ENCODE measurements around the gene HDHD5. TPM values are rescaled to one million over a fixed set of nuclear protein-coding genes. Genes with fewer than 3 reads are reported as not detected.

HDHD5 gene
- total RNA-seq: 44.7 and 62.2 TPM in 2 replicates

GRCh38 chr22:17158568-17159503, at the start of gene HDHD5:
Gene HDHD5, minus strand, starts transcription at chr22:17159277. Its CDS starts 26 bp downstream, at chr22:17159251.
- DNase-seq (ENCODE audit: low read depth): peak; percentile 61
- Histone ChIP-seq H3K36me3 (ENCODE audit: control insufficient read depth, insufficient read depth, low read length) (no peaks in the 10 kb centered on the region), H3K27me3 (ENCODE audit: control insufficient read depth, insufficient read depth, low read length) (no peaks in the 10 kb centered on the region), H3K4me3 (ENCODE audit: low read depth, low read length) (peak within 1 kb of the TSS; percentile 72)
- no peak for TF ChIP-seq CTCF (IDR thresholded peaks at IDR 0.05; ENCODE audit: insufficient read depth, low read length, poor library complexity, severe bottlenecking)

GRCh38 chr22:17205432-17205831, 46.4 kb upstream of the HDHD5 start:
- Histone ChIP-seq H3K4me3 (ENCODE audit: low read depth, low read length) (no peak overlapping the region), H3K27me3 (ENCODE audit: control insufficient read depth, insufficient read depth, low read length) (no peaks in the 10 kb centered on the region), H3K36me3 (ENCODE audit: control insufficient read depth, insufficient read depth, low read length) (no peaks in the 10 kb centered on the region)
- no peak for TF ChIP-seq CTCF (IDR thresholded peaks at IDR 0.05; ENCODE audit: insufficient read depth, low read length, poor library complexity, severe bottlenecking)
- no peak for DNase-seq (ENCODE audit: low read depth)

GRCh38 chr22:17201285-17201945, 42.3 kb upstream of the HDHD5 start:
- TF ChIP-seq CTCF (IDR thresholded peaks at IDR 0.05; ENCODE audit: insufficient read depth, low read length, poor library complexity, severe bottlenecking): no peak
- Histone ChIP-seq H3K27me3 (ENCODE audit: control insufficient read depth, insufficient read depth, low read length) (no peaks in the 10 kb centered on the region), H3K4me3 (ENCODE audit: low read depth, low read length) (no peak overlapping the region), H3K36me3 (ENCODE audit: control insufficient read depth, insufficient read depth, low read length) (no peaks in the 10 kb centered on the region)
- no peak for DNase-seq (ENCODE audit: low read depth)

- H3K27me3 ChIP-seq (ENCODE audit: control insufficient read depth, insufficient read depth, low read length): no peaks in the 10 kb centered on the region
- no peaks in the 10 kb centered on the region for H3K36me3 ChIP-seq (ENCODE audit: control insufficient read depth, insufficient read depth, low read length)
- peak; percentile 1 for DNase-seq (ENCODE audit: low read depth)
- peak overlapping the region; percentile 35 for H3K4me3 ChIP-seq (ENCODE audit: low read depth, low read length)
- TF ChIP-seq CTCF (IDR thresholded peaks at IDR 0.05; ENCODE audit: insufficient read depth, low read length, poor library complexity, severe bottlenecking): no peak
These were observed 40.1 kb upstream of the HDHD5 start for GRCh38 chr22:17199003-17199731.

- Histone ChIP-seq H3K27me3 (ENCODE audit: control insufficient read depth, insufficient read depth, low read length) (no peaks in the 10 kb centered on the region), H3K4me3 (ENCODE audit: low read depth, low read length) (peak overlapping the region; percentile 35), H3K36me3 (ENCODE audit: control insufficient read depth, insufficient read depth, low read length) (no peaks in the 10 kb centered on the region)
- no peak for TF ChIP-seq CTCF (IDR thresholded peaks at IDR 0.05; ENCODE audit: insufficient read depth, low read length, poor library complexity, severe bottlenecking)
- no peak for DNase-seq (ENCODE audit: low read depth)
These were observed 39.3 kb upstream of the HDHD5 start for GRCh38 chr22:17198170-17199002.
